Neural cell (in vitro differentiated cells): ENCODE data around the gene TTC19. TPM values are rescaled to one million over a fixed set of nuclear protein-coding genes. Genes with fewer than 3 reads are reported as not detected.

Source experiments
- H2AFZ ChIP-seq: fragments of 200-600, 300-800 bp; sonication (generic), shearing (Covaris generic); 2 replicates; pipeline ENCODE4 v1.6.0; 2014; ENCODE audit warnings: low read depth, mild to moderate bottlenecking, antibody characterized with exemption, low read length, moderate library complexity
- H3F3A ChIP-seq: fragments of 200-600 bp; shearing (Covaris generic); 2 replicates; pipeline ENCODE4 v1.6.1; 2016; ENCODE audit warnings: mild to moderate bottlenecking, moderate library complexity, mixed read lengths, antibody characterized with exemption, low read length; ENCODE audit not compliant: insufficient read depth, poor library complexity, severe bottlenecking
- H3K27ac ChIP-seq: fragments of 200-600, 300-800 bp; sonication (generic), shearing (Covaris generic); 2 replicates; pipeline ENCODE4 v1.5.1; 2014; ENCODE audit warnings: mild to moderate bottlenecking, low read length, moderate library complexity
- H3K27me3 ChIP-seq: fragments of 300-800, 200-600 bp; sonication (generic), shearing (Covaris generic); 2 replicates; pipeline ENCODE4 v1.6.0; 2014; ENCODE audit warnings: mild to moderate bottlenecking, low read depth, low read length, moderate library complexity; ENCODE audit not compliant: insufficient read depth
- H3K36me3 ChIP-seq: fragments of 300-800, 200-600 bp; sonication (generic), shearing (Covaris generic); 2 replicates; pipeline ENCODE4 v1.5.1; 2014; ENCODE audit warnings: mild to moderate bottlenecking, antibody characterized with exemption, low read length, moderate library complexity; ENCODE audit not compliant: insufficient read depth
- H3K4me2 ChIP-seq: fragments of 300-800, 200-600 bp; sonication (generic), shearing (Covaris generic); 2 replicates; pipeline ENCODE4 v1.6.0; 2014; ENCODE audit warnings: mild to moderate bottlenecking, low read length
- H3K4me3 ChIP-seq: fragments of 300-800, 200-600 bp; sonication (generic), shearing (Covaris generic); 2 replicates; pipeline ENCODE4 v1.5.1; 2014; ENCODE audit warnings: mild to moderate bottlenecking, low read length, moderate library complexity
- H3K79me2 ChIP-seq: fragments of 200-600 bp; shearing (Covaris generic); replicated peaks from 2 replicates; pipeline ENCODE4 v1.6.0; 2014; ENCODE audit warnings: mild to moderate bottlenecking, low read length, moderate library complexity; ENCODE audit not compliant: insufficient read depth
- H3K9ac ChIP-seq: fragments of 300-800, 200-600 bp; sonication (generic), shearing (Covaris generic); 2 replicates; pipeline ENCODE4 v1.6.1; 2016; ENCODE audit warnings: mild to moderate bottlenecking, low read length, mixed read lengths
- H3K9me2 ChIP-seq: fragments of 200-600 bp; shearing (Covaris generic); 2 replicates; pipeline ENCODE4 v1.6.1; 2016; ENCODE audit warnings: mild to moderate bottlenecking, low read length, mixed read lengths; ENCODE audit not compliant: insufficient read depth
- H3K9me3 ChIP-seq: fragments of 200-600, 300-800 bp; sonication (generic), shearing (Covaris generic); 2 replicates; pipeline ENCODE4 v1.6.1; 2016; ENCODE audit warnings: mild to moderate bottlenecking, mixed run types, low read length, moderate library complexity, mixed read lengths
- H4K20me1 ChIP-seq: fragments of 200-600 bp; shearing (Covaris generic); 2 replicates; pipeline ENCODE4 v1.6.1; 2016; ENCODE audit warnings: mild to moderate bottlenecking, mixed run types; ENCODE audit not compliant: insufficient read depth
- EP300 ChIP-seq: fragments of 450-650 bp; conservative IDR thresholded peaks from 2 replicates; pipeline ENCODE4 v1.6.1; 2014; ENCODE audit warnings: antibody characterized with exemption, mild to moderate bottlenecking, moderate library complexity; ENCODE audit not compliant: poor library complexity, severe bottlenecking
- EZH2 ChIP-seq: fragments of 200-600, 300-800 bp; shearing (Covaris generic), sonication (generic); IDR thresholded peaks from 2 replicates; pipeline ENCODE4 v1.6.1; 2014; ENCODE audit warnings: antibody characterized with exemption, low read length, borderline replicate concordance, mild to moderate bottlenecking; ENCODE audit not compliant: insufficient read depth, poor library complexity, severe bottlenecking
- MXI1 ChIP-seq: fragments of 450-650 bp; conservative IDR thresholded peaks from 2 replicates; pipeline ENCODE4 v1.6.1; 2014; ENCODE audit warnings: antibody characterized with exemption, mild to moderate bottlenecking; ENCODE audit not compliant: poor library complexity, severe bottlenecking
- POLR2AphosphoS5 ChIP-seq: IDR thresholded peaks from 2 replicates; pipeline ENCODE4 v1.6.1; 2012
- RAD21 ChIP-seq: fragments of 450-650 bp; conservative IDR thresholded peaks from 2 replicates; pipeline ENCODE4 v1.6.1; 2014; ENCODE audit warnings: antibody characterized with exemption, mild to moderate bottlenecking, moderate library complexity
- SMC3 ChIP-seq: fragments of 450-650 bp; conservative IDR thresholded peaks from 2 replicates; pipeline ENCODE4 v1.6.1; 2014; ENCODE audit warnings: antibody characterized with exemption, mild to moderate bottlenecking, moderate library complexity; ENCODE audit not compliant: poor library complexity
- TAF1 ChIP-seq: IDR thresholded peaks from 2 replicates; pipeline ENCODE4 v1.6.1; 2012; ENCODE audit warnings: low read depth
- polyA plus RNA-seq: library from polyadenylated mRNA; depleted of rRNA; stranded (reverse); fragments of >200 nt; gene quantifications from 2 replicates; pipeline ENCODE4 v1.2.3, GENCODE V29; 2014
- TF ChIP-seq, protein P1 (sequence below): IDR thresholded peaks from 2 replicates; pipeline ENCODE4 v1.6.1; 2012; ENCODE audit warnings: borderline replicate concordance
- TF ChIP-seq, protein P2 (sequence below): fragments of 450-650 bp; IDR thresholded peaks from 2 replicates; pipeline ENCODE4 v1.5.1; 2014; ENCODE audit warnings: antibody characterized with exemption, mild to moderate bottlenecking, moderate library complexity; ENCODE audit not compliant: poor library complexity, severe bottlenecking

Gene TTC19
- polyA plus RNA-seq, 1 donor from 2014 or later: 97.8 TPM

DNA sequence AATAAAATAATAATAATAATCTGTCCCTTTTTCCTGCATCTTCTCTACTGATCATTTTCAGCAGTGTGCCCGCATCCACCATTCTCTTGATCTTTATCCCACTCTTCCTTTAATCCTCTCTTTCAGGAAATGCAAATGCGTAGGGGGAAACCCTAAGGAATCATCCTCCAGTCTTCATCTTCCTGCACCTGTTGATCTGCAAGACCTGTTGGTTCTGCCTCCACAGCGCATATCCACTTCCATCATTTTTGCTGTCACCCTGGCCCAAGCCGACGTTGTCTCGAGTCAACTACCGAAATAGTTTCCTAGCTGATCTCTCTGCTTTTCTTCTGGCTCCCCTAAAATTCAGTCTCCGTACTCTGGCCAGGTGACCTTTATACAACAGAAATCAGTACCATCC is 30.2 kb upstream of the TTC19 start (continued):
- TF ChIP-seq, protein P1, sequence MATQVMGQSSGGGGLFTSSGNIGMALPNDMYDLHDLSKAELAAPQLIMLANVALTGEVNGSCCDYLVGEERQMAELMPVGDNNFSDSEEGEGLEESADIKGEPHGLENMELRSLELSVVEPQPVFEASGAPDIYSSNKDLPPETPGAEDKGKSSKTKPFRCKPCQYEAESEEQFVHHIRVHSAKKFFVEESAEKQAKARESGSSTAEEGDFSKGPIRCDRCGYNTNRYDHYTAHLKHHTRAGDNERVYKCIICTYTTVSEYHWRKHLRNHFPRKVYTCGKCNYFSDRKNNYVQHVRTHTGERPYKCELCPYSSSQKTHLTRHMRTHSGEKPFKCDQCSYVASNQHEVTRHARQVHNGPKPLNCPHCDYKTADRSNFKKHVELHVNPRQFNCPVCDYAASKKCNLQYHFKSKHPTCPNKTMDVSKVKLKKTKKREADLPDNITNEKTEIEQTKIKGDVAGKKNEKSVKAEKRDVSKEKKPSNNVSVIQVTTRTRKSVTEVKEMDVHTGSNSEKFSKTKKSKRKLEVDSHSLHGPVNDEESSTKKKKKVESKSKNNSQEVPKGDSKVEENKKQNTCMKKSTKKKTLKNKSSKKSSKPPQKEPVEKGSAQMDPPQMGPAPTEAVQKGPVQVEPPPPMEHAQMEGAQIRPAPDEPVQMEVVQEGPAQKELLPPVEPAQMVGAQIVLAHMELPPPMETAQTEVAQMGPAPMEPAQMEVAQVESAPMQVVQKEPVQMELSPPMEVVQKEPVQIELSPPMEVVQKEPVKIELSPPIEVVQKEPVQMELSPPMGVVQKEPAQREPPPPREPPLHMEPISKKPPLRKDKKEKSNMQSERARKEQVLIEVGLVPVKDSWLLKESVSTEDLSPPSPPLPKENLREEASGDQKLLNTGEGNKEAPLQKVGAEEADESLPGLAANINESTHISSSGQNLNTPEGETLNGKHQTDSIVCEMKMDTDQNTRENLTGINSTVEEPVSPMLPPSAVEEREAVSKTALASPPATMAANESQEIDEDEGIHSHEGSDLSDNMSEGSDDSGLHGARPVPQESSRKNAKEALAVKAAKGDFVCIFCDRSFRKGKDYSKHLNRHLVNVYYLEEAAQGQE: no peak

DNA sequence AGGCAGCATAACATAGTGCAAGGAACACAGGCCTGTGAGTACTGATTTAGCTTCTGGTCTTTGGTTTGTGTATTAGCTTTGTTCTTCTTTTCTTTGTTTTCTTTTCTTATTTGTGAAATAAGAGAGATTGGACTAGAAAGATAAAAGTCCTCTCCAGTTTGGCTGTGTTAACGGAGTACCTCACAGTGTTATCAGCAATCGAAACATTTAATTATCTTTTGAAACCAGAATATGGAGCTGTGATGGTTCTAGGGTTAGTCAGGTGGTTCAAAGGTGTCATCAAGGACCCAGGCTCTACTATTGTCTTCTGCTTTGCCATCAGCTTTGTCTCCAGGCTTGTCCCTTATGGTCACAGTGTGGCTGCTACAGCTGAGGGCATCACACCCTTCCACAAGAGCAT is 29.1 kb upstream of the TTC19 start:
- Histone ChIP-seq H3K4me2 (no peak overlapping the region), H3K79me2 (no peaks in the 10 kb centered on the region), H2AFZ (no peak overlapping the region), H3K9me2 (no peaks in the 10 kb centered on the region), H3K9me3 (no peaks in the 10 kb centered on the region), H3K36me3 (no peaks in the 10 kb centered on the region), H3K27ac (no peak overlapping the region), H3K4me3 (no peak overlapping the region), H3F3A (no peaks in the 10 kb centered on the region), H4K20me1 (no peaks in the 10 kb centered on the region), H3K27me3 (no peaks in the 10 kb centered on the region), H3K9ac (no peak overlapping the region)
- TF ChIP-seq SMC3: no peak
- no peak for TF ChIP-seq TAF1
- TF ChIP-seq, protein P2, sequence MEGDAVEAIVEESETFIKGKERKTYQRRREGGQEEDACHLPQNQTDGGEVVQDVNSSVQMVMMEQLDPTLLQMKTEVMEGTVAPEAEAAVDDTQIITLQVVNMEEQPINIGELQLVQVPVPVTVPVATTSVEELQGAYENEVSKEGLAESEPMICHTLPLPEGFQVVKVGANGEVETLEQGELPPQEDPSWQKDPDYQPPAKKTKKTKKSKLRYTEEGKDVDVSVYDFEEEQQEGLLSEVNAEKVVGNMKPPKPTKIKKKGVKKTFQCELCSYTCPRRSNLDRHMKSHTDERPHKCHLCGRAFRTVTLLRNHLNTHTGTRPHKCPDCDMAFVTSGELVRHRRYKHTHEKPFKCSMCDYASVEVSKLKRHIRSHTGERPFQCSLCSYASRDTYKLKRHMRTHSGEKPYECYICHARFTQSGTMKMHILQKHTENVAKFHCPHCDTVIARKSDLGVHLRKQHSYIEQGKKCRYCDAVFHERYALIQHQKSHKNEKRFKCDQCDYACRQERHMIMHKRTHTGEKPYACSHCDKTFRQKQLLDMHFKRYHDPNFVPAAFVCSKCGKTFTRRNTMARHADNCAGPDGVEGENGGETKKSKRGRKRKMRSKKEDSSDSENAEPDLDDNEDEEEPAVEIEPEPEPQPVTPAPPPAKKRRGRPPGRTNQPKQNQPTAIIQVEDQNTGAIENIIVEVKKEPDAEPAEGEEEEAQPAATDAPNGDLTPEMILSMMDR: no peak
- TF ChIP-seq MXI1: no peak
- TF ChIP-seq, protein P1: no peak
- TF ChIP-seq POLR2AphosphoS5: no peak
- no peak for TF ChIP-seq EP300
- no peak for TF ChIP-seq RAD21
- TF ChIP-seq EZH2: no peak
